H1 (cell line): ENCODE measurements around the gene YLPM1. TPM values are rescaled to one million over a fixed set of nuclear protein-coding genes. Genes with fewer than 3 reads are reported as not detected.

ENCODE experiments used
- CTCF ChIA-PET: fragments of 300-600 bp; sonication (Branson Sonifier 250); formaldehyde crosslinking; loops from one replicate; lab custom pipeline; 2021; ENCODE audit not compliant: partially characterized antibody; lab: Charles Lee
- POLR2A ChIA-PET: fragments of 300-600 bp; sonication (Branson Sonifier 250); formaldehyde crosslinking; loops from one replicate; lab custom pipeline; 2021; ENCODE audit warnings: inconsistent platforms; ENCODE audit not compliant: partially characterized antibody; lab: Charles Lee
- DNase-seq, 2 experiments: peaks; one replicate each; pipeline versions ENCODE4 v3.0.0 to v3.0.0-alpha.2; 2010 to 2022; ENCODE audit warnings: low spot score in 2 of 2, low read depth in 1 of 2, mixed read lengths in 1 of 2
- FAIRE-seq: peaks from 2 replicates; lab custom pipeline; 2011; peaks lifted over from hg19 to GRCh38; lab: Jason Lieb, UNC
- H2AFZ ChIP-seq: 2 replicates; pipeline ENCODE4 v1.8.1; 2012; ENCODE audit warnings: low read length, inconsistent platforms
- H2AK5ac ChIP-seq: 2 replicates; pipeline ENCODE4 v1.6.1; 2013; ENCODE audit warnings: low read depth, low read length
- H2BK120ac ChIP-seq: replicated peaks from 2 replicates; pipeline ENCODE3; 2013; ENCODE audit warnings: low read depth, low read length, inconsistent platforms
- H2BK12ac ChIP-seq: 2 replicates; pipeline ENCODE4 v1.6.1; 2013; ENCODE audit warnings: low read depth, low read length
- H2BK15ac ChIP-seq: 2 replicates; pipeline ENCODE4 v1.6.1; 2013; ENCODE audit warnings: low read length
- H2BK20ac ChIP-seq: 2 replicates; pipeline ENCODE4 v1.6.1; 2013; ENCODE audit warnings: low read length
- H2BK5ac ChIP-seq: 2 replicates; pipeline ENCODE4 v1.6.1; 2013; ENCODE audit warnings: low read depth, low read length
- H3K14ac ChIP-seq: 2 replicates; pipeline ENCODE4 v1.6.1; 2013; ENCODE audit warnings: inconsistent platforms; ENCODE audit not compliant: insufficient read length
- H3K18ac ChIP-seq: 2 replicates; pipeline ENCODE4 v1.6.1; 2013; ENCODE audit warnings: low read length; ENCODE audit errors: extremely low read depth
- H3K23ac ChIP-seq: 2 replicates; pipeline ENCODE4 v1.6.1; 2013; ENCODE audit warnings: inconsistent platforms; ENCODE audit not compliant: insufficient read length
- H3K23me2 ChIP-seq: 2 replicates; pipeline ENCODE4 v1.6.1; 2013; ENCODE audit warnings: low read depth, low read length
- H3K27ac ChIP-seq: 2 replicates; pipeline ENCODE4 v1.6.1; 2011; ENCODE audit warnings: low read depth, low read length, inconsistent platforms
- H3K27me3 ChIP-seq, 4 experiments: replicated peaks in 1 of 4; 1 replicate in 1 of 4; 2 replicates in 3 of 4; pipeline versions ENCODE4 v1.6.1 to v1.8.1; 2011 to 2013; ENCODE audit warnings: low read length in 3 of 4, mild to moderate bottlenecking in 3 of 4, inconsistent platforms in 2 of 4, mixed read lengths in 2 of 4, moderate library complexity in 1 of 4; ENCODE audit not compliant: control insufficient read depth in 3 of 4, insufficient read depth in 3 of 4; ENCODE audit errors: extremely low read depth in 1 of 4
- H3K36me3 ChIP-seq, 4 experiments: 2 replicates each; pipeline versions ENCODE4 v1.6.1 to v1.8.1; 2011 to 2013; ENCODE audit warnings: mild to moderate bottlenecking in 4 of 4, low read length in 3 of 4, moderate library complexity in 2 of 4, control low read depth in 1 of 4, inconsistent platforms in 1 of 4; ENCODE audit not compliant: insufficient read depth in 4 of 4, control insufficient read depth in 2 of 4
- H3K4ac ChIP-seq: replicated peaks from 2 replicates; pipeline ENCODE3; 2013; ENCODE audit warnings: low read length, low read depth, mixed read lengths, inconsistent platforms; ENCODE audit not compliant: insufficient read length
- H3K4me1 ChIP-seq, 4 experiments: replicated peaks in 1 of 4; 1 replicate in 1 of 4; 2 replicates in 3 of 4; pipeline versions ENCODE4 v1.6.1 to v1.8.1; 2011 to 2013; ENCODE audit warnings: low read length in 3 of 4, inconsistent platforms in 2 of 4, mixed read lengths in 1 of 4; ENCODE audit not compliant: insufficient read depth in 4 of 4, control insufficient read depth in 3 of 4
- H3K4me2 ChIP-seq, 2 experiments: 2 replicates each; pipeline versions ENCODE4 v1.6.1 to v1.8.1; 2011 to 2013; ENCODE audit warnings: low read depth in 2 of 2, low read length in 2 of 2, control low read depth in 1 of 2, inconsistent platforms in 1 of 2, mild to moderate bottlenecking in 1 of 2; ENCODE audit not compliant: insufficient read depth in 1 of 2
- H3K4me3 ChIP-seq, 4 experiments: fragments of 200-600, 300-600 bp in 1 of 4; sonication (generic), shearing (Covaris generic), sonication (Bioruptor Twin) in 1 of 4; 2 replicates each; pipeline versions ENCODE4 v1.5.1 to v1.8.1; 2011 to 2016; ENCODE audit warnings: low read length in 4 of 4, low read depth in 3 of 4, control low read depth in 2 of 4, inconsistent platforms in 2 of 4, mild to moderate bottlenecking in 2 of 4, mixed read lengths in 1 of 4, moderate library complexity in 1 of 4; ENCODE audit not compliant: insufficient read depth in 2 of 4; ENCODE audit errors: extremely low read depth in 1 of 4
- H3K56ac ChIP-seq: replicated peaks from 2 replicates; pipeline ENCODE3; 2013; ENCODE audit warnings: low read depth, mild to moderate bottlenecking, mixed read lengths, low read length, inconsistent platforms; ENCODE audit not compliant: insufficient read length
- H3K79me1 ChIP-seq: 2 replicates; pipeline ENCODE4 v1.6.1; 2013; ENCODE audit warnings: low read depth, low read length, control low read depth
- H3K79me2 ChIP-seq, 2 experiments: 2 replicates each; pipeline versions ENCODE4 v1.6.1 to v1.8.1; 2012 to 2013; ENCODE audit warnings: low read length in 2 of 2, mild to moderate bottlenecking in 2 of 2, inconsistent platforms in 1 of 2; ENCODE audit not compliant: insufficient read depth in 2 of 2, control insufficient read depth in 1 of 2
- H3K9ac ChIP-seq, 4 experiments: replicated peaks in 1 of 4; 1 replicate in 1 of 4; 2 replicates in 3 of 4; pipeline versions ENCODE4 v1.6.1 to v1.8.1; 2011 to 2013; ENCODE audit warnings: low read depth in 3 of 4, low read length in 3 of 4, control low read depth in 2 of 4, mild to moderate bottlenecking in 2 of 4, moderate library complexity in 2 of 4, inconsistent platforms in 1 of 4; ENCODE audit errors: extremely low read depth in 1 of 4
- H3K9me3 ChIP-seq, 2 experiments: 2 replicates each; pipeline versions ENCODE4 v1.6.1 to v1.8.1; 2012 to 2013; ENCODE audit warnings: mild to moderate bottlenecking in 2 of 2, moderate library complexity in 2 of 2, control low read depth in 1 of 2, inconsistent platforms in 1 of 2, low read depth in 1 of 2, low read length in 1 of 2, mixed read lengths in 1 of 2; ENCODE audit not compliant: insufficient read depth in 2 of 2
- H4K20me1 ChIP-seq, 2 experiments: replicated peaks in 1 of 2; 2 replicates each; pipeline versions ENCODE3 to v1.8.1; 2011 to 2013; ENCODE audit warnings: inconsistent platforms in 2 of 2, low read length in 2 of 2, mild to moderate bottlenecking in 1 of 2; ENCODE audit not compliant: insufficient read depth in 2 of 2, control insufficient read depth in 1 of 2
- H4K5ac ChIP-seq: 2 replicates; pipeline ENCODE4 v1.6.1; 2013; ENCODE audit warnings: low read length, low read depth, mixed read lengths, inconsistent platforms; ENCODE audit not compliant: insufficient read length
- H4K8ac ChIP-seq: 2 replicates; pipeline ENCODE4 v1.8.0; 2013; ENCODE audit warnings: mild to moderate bottlenecking, moderate library complexity, low read length, inconsistent platforms; ENCODE audit not compliant: insufficient read depth; ENCODE audit errors: extremely low read depth
- H4K91ac ChIP-seq: replicated peaks from 2 replicates; pipeline ENCODE3; 2013; ENCODE audit warnings: low read length, mixed read lengths, inconsistent platforms; ENCODE audit not compliant: insufficient read length
- FOSL1 ChIP-seq: IDR thresholded peaks from 2 replicates; pipeline ENCODE4 v1.6.1; 2011; ENCODE audit warnings: mild to moderate bottlenecking, low read depth, low read length, moderate library complexity; ENCODE audit not compliant: insufficient read depth
- KDM4A ChIP-seq: IDR thresholded peaks from one replicate; pipeline ENCODE4 v1.7.1; 2012; ENCODE audit warnings: low read depth, mild to moderate bottlenecking, moderate library complexity, low read length, inconsistent platforms; ENCODE audit not compliant: severe bottlenecking
- WGBS, 2 experiments: shearing (Covaris generic) in 1 of 2; methylation state at CpG; one replicate each; pipeline versions ENCODE4 v1.1.6 to v1.1.7; 2013 to 2015; ENCODE audit warnings: low lambda C conversion rate in 2 of 2, mixed read lengths in 2 of 2, inconsistent platforms in 1 of 2, low coverage in 1 of 2, missing lambda C conversion rate in 1 of 2; ENCODE audit not compliant: insufficient replicate concordance in 2 of 2, insufficient coverage in 1 of 2, insufficient read length in 1 of 2; ENCODE audit errors: extremely low coverage in 1 of 2, missing lambda C conversion rate in 1 of 2; 5-methylcytosine and 5-hydroxymethylcytosine counted together
- polyA plus RNA-seq, 7 experiments: library from polyadenylated mRNA; depleted of rRNA in 3 of 7; stranded (reverse) in 5 of 7; unstranded in 2 of 7; fragments of >200 nt in 5 of 7; fragments of 200-250 nt in 2 of 7; gene quantifications; 1 replicate in 5 of 7; 2 replicates in 1 of 7; 4 replicates in 1 of 7; pipeline versions ENCODE4 v1.2.1 to v1.2.3, GENCODE V29; 2011 to 2013; ENCODE audit warnings: missing spikeins in 2 of 7, mixed read lengths in 2 of 7
- total RNA-seq: library from RNA; stranded (reverse); fragmentation: NEBNext Ultra II Directional; extraction: Animal tissue kit (Norgen Biotek cat#: 25700); gene quantifications from 2 replicates; pipeline ENCODE4 v1.2.1, GENCODE V29; 2021

YLPM1 gene
- total and polyA plus RNA-seq, 2 of the 8 experiments (the other 6 are each of a cell fraction or from before 2014, with no cell fraction given) = 13.5 to 71.7 TPM

DNA sequence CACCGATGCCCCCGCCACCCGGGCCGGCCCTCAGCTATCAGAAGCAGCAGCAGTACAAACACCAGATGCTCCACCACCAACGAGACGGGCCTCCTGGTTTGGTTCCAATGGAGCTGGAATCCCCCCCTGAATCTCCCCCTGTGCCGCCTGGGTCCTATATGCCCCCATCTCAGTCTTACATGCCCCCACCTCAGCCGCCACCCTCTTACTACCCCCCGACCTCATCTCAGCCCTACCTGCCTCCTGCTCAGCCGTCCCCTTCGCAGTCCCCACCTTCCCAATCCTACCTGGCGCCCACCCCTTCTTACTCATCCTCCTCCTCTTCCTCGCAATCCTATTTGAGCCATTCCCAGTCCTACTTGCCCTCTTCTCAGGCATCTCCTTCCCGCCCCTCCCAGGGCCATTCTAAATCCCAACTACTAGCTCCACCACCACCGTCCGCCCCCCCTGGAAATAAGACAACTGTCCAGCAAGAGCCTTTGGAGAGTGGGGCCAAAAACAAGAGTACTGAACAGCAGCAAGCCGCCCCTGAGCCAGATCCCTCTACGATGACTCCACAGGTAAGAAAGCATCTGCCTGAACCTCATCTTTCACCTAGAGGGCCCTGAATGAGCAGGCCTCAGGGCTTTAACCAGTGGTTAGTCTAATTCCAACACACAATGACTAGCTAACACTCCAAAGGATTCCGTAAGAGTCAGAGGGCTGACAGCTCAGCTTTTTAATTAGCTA is 851 bp downstream of the YLPM1 start:
- no peak overlapping the region for H3K4ac ChIP-seq
- peak overlapping the region; percentile 53; the same call in 1 of the 2 replicates for H2AK5ac ChIP-seq
- H3K23me2 ChIP-seq = peaks cover 10% of the 10 kb centered on the region
- no peak overlapping the region for H4K5ac ChIP-seq
- H3K79me1 ChIP-seq = peaks cover 3% of the 10 kb centered on the region; the same call in 1 of the 2 replicates
- peak; percentile 10 for TF ChIP-seq KDM4A
- TF ChIP-seq FOSL1 = no peak
- ChIA-PET CTCF (interaction anchor here (0.6 to 3.0 kb wide), 13 partner anchors 9 to 245 kb away, joined by 3 to 11 read pairs (median 4); partner anchors contain the start of gene LTBP2), POLR2A (interaction anchor here (0.6 to 2.9 kb wide), 12 partner anchors 8 to 522 kb away, joined by 3 to 17 read pairs (median 3); partner anchors contain the start of gene DLST)
- H3K56ac ChIP-seq = no peak overlapping the region
- no peak overlapping the region for H2BK120ac ChIP-seq
- H3K27me3 ChIP-seq = no peaks in the 10 kb centered on the region
- H3K9ac ChIP-seq = peak overlapping the region; percentile 47 to 90 (median 86)
- H3K14ac ChIP-seq = no peak overlapping the region
- no peak overlapping the region for H2BK15ac ChIP-seq
- no peak overlapping the region for H2BK12ac ChIP-seq
- WGBS, 2 experiments = 5% methylated on average over 13 of the region's 19 CpGs; no CpG with 5 or more reads in 1 of the 2 experiments
- peaks cover 0 to 3% (median 0%) of the 10 kb centered on the region in 4 experiments; a peak in 2 of 8 replicates for H3K36me3 ChIP-seq
- no peak for FAIRE-seq
- peak in 1 of 2 experiments; percentile 48 for DNase-seq
- peaks cover 0 to 3% (median 0%) of the 10 kb centered on the region in 4 experiments; a peak in 1 of 7 replicates for H3K4me1 ChIP-seq
- peak overlapping the region; percentile 38; the same call in 1 of the 2 replicates for H3K27ac ChIP-seq
- no peak overlapping the region for H3K23ac ChIP-seq
- H4K20me1 ChIP-seq = peaks cover 4 to 13% of the 10 kb centered on the region in 2 experiments
- H2AFZ ChIP-seq = no peak overlapping the region
- peak overlapping the region; percentile 52; the same call in 1 of the 2 replicates for H2BK5ac ChIP-seq
- peak overlapping the region; percentile 77 to 91 for H3K4me2 ChIP-seq
- H3K79me2 ChIP-seq = peaks cover 29 to 56% of the 10 kb centered on the region in 2 experiments
- H3K18ac ChIP-seq = 0 out of 2 replicates have a peak overlapping the region, but pooled peaks have one; percentile 19
- H3K9me3 ChIP-seq = no peaks in the 10 kb centered on the region
- peak overlapping the region; percentile 72 to 92 (median 78) for H3K4me3 ChIP-seq
- H2BK20ac ChIP-seq = no peak overlapping the region
- H4K8ac ChIP-seq = peak overlapping the region; percentile 96; the same call in 1 of the 2 replicates
- no peak overlapping the region for H4K91ac ChIP-seq
